ENCODE results near the gene STXBP6. TPM values are rescaled to one million over a fixed set of nuclear protein-coding genes. Genes with fewer than 3 reads are reported as not detected.

Gene STXBP6
- total RNA-seq (2022) (6.4 and 7.9 TPM in 2 replicates), Bru-seq, nascent RNA (percentile 59 among the genes with signal in this experiment), BruChase-seq, experiment 1, labeled RNA remaining after a 6-hour chase (percentile 39 among the genes with signal in this experiment), BruChase-seq, experiment 2, labeled RNA remaining after a 2-hour chase (percentile 40 among the genes with signal in this experiment)
- long read RNA-seq, full-length matches to known transcripts, result 7 of 10 reads
- long read RNA-seq, partial matches to known transcripts, result 0 of 10 reads
- long read RNA-seq, other reads (novel, unspliced or antisense), result 3 of 10 reads

- peak within 1 kb of the TSS; percentile 34 for H3K27ac Mint-ChIP-seq (ENCODE audit: unreplicated experiment)
- intact Hi-C loops (cut with micrococcal nuclease; ENCODE audit: unreplicated experiment), result loop anchor here (5.0 kb wide), 2 partner anchors 78 to 242 kb away; no protein-coding TSS in a partner anchor
- DNase-seq, result peak; percentile 73
These were observed at the start of gene STXBP6 for GRCh38 chr14:25049568-25050268. Gene STXBP6, minus strand, starts transcription at chr14:25050147. Its CDS starts 75,329 bp downstream, at chr14:24974818.

DNA sequence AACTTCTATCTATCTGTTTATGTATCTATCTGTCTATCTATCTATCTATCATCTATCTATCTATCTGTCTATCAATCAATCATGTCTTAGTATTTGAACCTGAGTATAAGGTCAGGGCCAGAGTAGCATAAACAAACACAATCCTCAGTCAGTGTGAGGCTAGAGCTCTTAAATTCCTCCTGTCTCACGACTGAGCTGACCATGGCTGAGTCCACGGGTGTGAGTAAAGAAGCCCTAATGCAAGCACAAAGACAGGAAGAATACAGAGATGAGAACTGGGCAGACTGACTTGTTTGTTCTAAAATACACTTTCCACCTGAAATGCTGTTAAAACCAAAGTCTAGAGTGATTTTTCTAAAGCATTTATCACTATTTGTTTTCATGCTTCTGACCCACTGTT, 47.2 kb upstream of the STXBP6 start:
- Mint-ChIP-seq H3K4me1 (ENCODE audit: low read depth, unreplicated experiment) (peaks cover 5% of the 10 kb centered on the region), H3K4me3 (ENCODE audit: low read depth, unreplicated experiment) (no peak overlapping the region), H3K9me3 (ENCODE audit: low read depth, unreplicated experiment) (no peaks in the 10 kb centered on the region), H3K36me3 (ENCODE audit: insufficient read depth, unreplicated experiment) (no peaks in the 10 kb centered on the region), H3K27ac (ENCODE audit: unreplicated experiment) (no peak overlapping the region), H3K27me3 (ENCODE audit: unreplicated experiment) (no peaks in the 10 kb centered on the region)
- DNase-seq, result no peak
- TF ChIP-seq CTCF (IDR thresholded peaks at IDR 0.05; ENCODE audit: unreplicated experiment), result no peak
- intact Hi-C loops (cut with micrococcal nuclease; ENCODE audit: unreplicated experiment), result no loop called here
- CTCF ChIA-PET, result no interaction called here
- BruUV-seq (replicated peaks), result no TSS peak

More at GRCh38 chr14:25049568-25050268, at the start of gene STXBP6:
- Mint-ChIP-seq H3K9me3 (ENCODE audit: low read depth, unreplicated experiment) (no peaks in the 10 kb centered on the region), H3K27me3 (ENCODE audit: unreplicated experiment) (no peaks in the 10 kb centered on the region), H3K4me1 (ENCODE audit: low read depth, unreplicated experiment) (peaks cover 8% of the 10 kb centered on the region), H3K36me3 (ENCODE audit: insufficient read depth, unreplicated experiment) (peaks cover 21% of the 10 kb centered on the region), H3K4me3 (ENCODE audit: low read depth, unreplicated experiment) (peak within 1 kb of the TSS; percentile 75)
- CTCF ChIA-PET, result interaction anchor here (1.6 kb wide), 1 partner anchor 83 kb away, joined by 3 read pairs; no protein-coding TSS in a partner anchor
- no TSS peak for BruUV-seq (replicated peaks)
- TF ChIP-seq CTCF (IDR thresholded peaks at IDR 0.05; ENCODE audit: unreplicated experiment), result no peak

DNA sequence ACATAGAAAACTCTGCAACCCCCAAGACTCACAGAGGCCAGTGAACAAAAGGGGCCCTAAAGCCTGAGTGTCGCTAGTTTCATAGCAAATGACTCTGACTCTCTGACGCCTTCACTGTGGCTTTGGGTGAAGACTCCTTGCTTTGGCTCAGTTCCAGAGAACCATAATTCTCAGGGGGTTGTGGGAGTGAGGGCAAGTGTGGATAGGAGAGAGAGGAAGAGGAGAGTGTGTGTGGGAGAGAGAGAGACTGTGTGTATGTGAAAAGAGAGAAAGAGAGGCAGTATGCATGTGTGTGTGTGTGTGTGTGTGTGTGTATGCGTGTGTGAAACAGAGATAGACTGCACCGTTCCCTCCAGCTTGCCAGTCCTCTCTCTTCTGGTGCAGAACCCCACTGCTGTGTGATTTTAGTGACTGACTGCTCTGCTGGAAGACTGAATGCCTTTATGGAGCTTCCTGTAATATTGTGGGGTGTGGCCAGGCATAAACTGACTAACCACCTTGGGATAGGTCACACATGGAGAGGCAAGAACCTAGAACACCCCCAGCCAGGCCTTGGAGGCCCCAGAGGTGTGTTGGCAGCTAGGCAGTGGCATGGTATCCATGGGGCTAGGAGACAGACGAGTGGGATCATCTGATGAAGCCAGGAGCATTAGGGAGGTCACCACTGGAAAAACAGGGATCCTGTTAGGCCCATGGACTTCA, 45.9 kb upstream of the STXBP6 start:
- Mint-ChIP-seq H3K9me3 (ENCODE audit: low read depth, unreplicated experiment) (no peaks in the 10 kb centered on the region), H3K27ac (ENCODE audit: unreplicated experiment) (no peak overlapping the region), H3K4me3 (ENCODE audit: low read depth, unreplicated experiment) (no peak overlapping the region), H3K27me3 (ENCODE audit: unreplicated experiment) (no peaks in the 10 kb centered on the region), H3K4me1 (ENCODE audit: low read depth, unreplicated experiment) (peaks cover 18% of the 10 kb centered on the region), H3K36me3 (ENCODE audit: insufficient read depth, unreplicated experiment) (no peaks in the 10 kb centered on the region)
- no peak for DNase-seq
- intact Hi-C loops (cut with micrococcal nuclease; ENCODE audit: unreplicated experiment), result no loop called here
- CTCF ChIA-PET, result no interaction called here
- no peak for TF ChIP-seq CTCF (IDR thresholded peaks at IDR 0.05; ENCODE audit: unreplicated experiment)
- no TSS peak for BruUV-seq (replicated peaks)

DNA sequence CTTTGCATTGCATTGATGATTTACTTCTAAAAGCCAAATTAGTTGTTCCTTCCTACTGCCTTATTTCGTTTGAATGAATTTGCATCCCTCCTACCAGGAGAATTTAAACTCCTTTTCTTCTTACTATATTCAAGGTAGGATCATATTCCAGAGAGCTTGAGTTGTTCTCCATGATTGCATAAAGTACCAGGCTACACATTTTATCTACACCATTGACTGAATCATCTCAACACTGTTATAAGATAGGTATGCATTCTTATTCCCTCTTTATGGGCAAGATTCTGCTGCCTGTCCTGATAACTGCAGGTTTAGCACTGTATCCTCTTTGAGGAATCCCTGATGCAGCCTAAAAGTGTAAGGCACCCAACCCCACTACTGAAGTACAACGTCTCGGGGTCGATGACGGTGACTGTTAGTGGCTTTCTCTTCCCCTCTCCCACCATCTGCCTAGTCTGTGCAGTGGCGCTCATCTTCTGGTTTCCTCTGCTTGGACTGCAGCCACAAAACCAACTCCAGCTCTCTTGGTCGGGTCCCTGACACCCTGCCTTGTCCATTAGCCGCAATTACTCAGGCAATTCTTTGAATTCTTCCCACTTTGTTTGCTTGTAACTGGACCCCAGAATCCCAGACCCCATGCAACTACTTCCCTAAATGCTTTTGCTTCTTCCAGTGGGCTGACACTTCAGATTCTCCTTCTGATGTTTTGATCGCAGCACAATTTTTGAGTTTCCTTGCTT, 44.4 kb upstream of the STXBP6 start:
- Mint-ChIP-seq H3K36me3 (ENCODE audit: insufficient read depth, unreplicated experiment) (no peaks in the 10 kb centered on the region), H3K27ac (ENCODE audit: unreplicated experiment) (no peak overlapping the region), H3K27me3 (ENCODE audit: unreplicated experiment) (no peaks in the 10 kb centered on the region), H3K9me3 (ENCODE audit: low read depth, unreplicated experiment) (no peaks in the 10 kb centered on the region), H3K4me1 (ENCODE audit: low read depth, unreplicated experiment) (peaks cover 31% of the 10 kb centered on the region), H3K4me3 (ENCODE audit: low read depth, unreplicated experiment) (no peak overlapping the region)
- DNase-seq, result no peak
- no peak for TF ChIP-seq CTCF (IDR thresholded peaks at IDR 0.05; ENCODE audit: unreplicated experiment)
- intact Hi-C loops (cut with micrococcal nuclease; ENCODE audit: unreplicated experiment), result no loop called here
- no TSS peak for BruUV-seq (replicated peaks)
- CTCF ChIA-PET, result no interaction called here

Measured in Calu3 (cell line).